Articular chondrocyte of knee joint (primary cell): ENCODE measurements around the gene PBX1. TPM values are rescaled to one million over a fixed set of nuclear protein-coding genes. Genes with fewer than 3 reads are reported as not detected.

Source experiments
- small RNA-seq: library from RNA; depleted of rRNA; stranded (forward); fragments of <200 nt; gene quantifications from one replicate; pipeline ENCODE3, GENCODE V24; 2012
- total RNA-seq: library from RNA; depleted of rRNA; stranded (reverse); fragments of >200 nt; gene quantifications from 2 replicates; pipeline ENCODE4 v1.2.3, GENCODE V29; 2012

The PBX1 gene
- total RNA-seq, result 46.8 and 49.5 TPM in 2 replicates

GRCh38 chr1:164558461-164559341 lies at the start of gene PBX1:
Gene PBX1 (plus strand): TSS chr1:164559184.

Small RNA genes within 50 kb of the gene (small RNA-seq; reads per million reads assigned to genes)
- gene RF00017, result not detected
- not detected for gene RF00019
- not detected for gene RNU6-171P
